Tibial nerve (tissue), 4 donors: ENCODE measurements around the gene DUS2. TPM values are rescaled to one million over a fixed set of nuclear protein-coding genes. Genes with fewer than 3 reads are reported as not detected.

Source experiments
- DNase-seq, 2 donors: peaks; one replicate each; pipeline ENCODE4 v3.0.0-alpha.2; 2019; ENCODE audit warnings: low spot score in 2 of 2
- H3K27ac ChIP-seq, 4 donors: fragments of 200-600 bp; sonication (generic) in 3 of 4; one replicate each; pipeline ENCODE4 v1.5.1; 2017 to 2019; ENCODE audit warnings: mild to moderate bottlenecking in 1 of 4
- H3K27me3 ChIP-seq, 2 donors: fragments of 200-600 bp; sonication (generic) in 1 of 2; one replicate each; pipeline versions ENCODE4 v1.5.1 to v1.6.0; 2017 to 2019
- H3K36me3 ChIP-seq, 3 donors: fragments of 200-600 bp; sonication (generic); one replicate each; pipeline ENCODE4 v1.5.1; 2018 to 2019
- H3K4me1 ChIP-seq, 4 donors: fragments of 200-600 bp; sonication (generic) in 3 of 4; one replicate each; pipeline ENCODE4 v1.5.1; 2017 to 2019
- H3K4me3 ChIP-seq, 4 donors: fragments of 200-600 bp; sonication (generic) in 3 of 4; one replicate each; pipeline ENCODE4 v1.5.1; 2017 to 2019; ENCODE audit warnings: mild to moderate bottlenecking in 1 of 4, moderate library complexity in 1 of 4
- H3K9me3 ChIP-seq, 4 donors: fragments of 200-600 bp; sonication (generic) in 3 of 4; one replicate each; pipeline ENCODE4 v1.5.1; 2017 to 2019
- CTCF ChIP-seq, 5 experiments: fragments of 200-600 bp in 3 of 5; fragments of 450-650 bp in 2 of 5; sonication (generic) in 3 of 5; IDR thresholded peaks; one replicate each; pipeline ENCODE4 v1.5.1; 2016 to 2019; ENCODE audit warnings: antibody characterized with exemption in 5 of 5, mild to moderate bottlenecking in 3 of 5, moderate library complexity in 2 of 5
- EP300 ChIP-seq, 2 donors: sonication (generic); formaldehyde crosslinking; IDR thresholded peaks; one replicate each; pipeline ENCODE4 v1.6.1; 2017; ENCODE audit warnings: antibody characterized with exemption in 2 of 2, mild to moderate bottlenecking in 1 of 2
- POLR2A ChIP-seq, 2 donors: fragments of 450-650 bp; IDR thresholded peaks; one replicate each; pipeline ENCODE4 v1.6.1; 2017; ENCODE audit warnings: antibody characterized with exemption in 2 of 2, mild to moderate bottlenecking in 2 of 2, moderate library complexity in 2 of 2
- WGBS, 2 donors: methylation state at CpG; one replicate each; pipeline ENCODE4 v1.1.5; 2018; 5-methylcytosine and 5-hydroxymethylcytosine counted together
- total RNA-seq, 4 donors: library from RNA; depleted of rRNA; stranded (reverse); fragments of >200 nt; gene quantifications; one replicate each; pipeline ENCODE4 v1.1.0, GENCODE V29; 2016

The DUS2 gene
- total RNA-seq, 4 donors from 2014 or later = 4.7 to 31.2 (median 15.4) TPM

- H3K36me3 ChIP-seq = no peaks in the 10 kb centered on the region
- WGBS, 2 donors = 65 to 72% methylated on average over 11 of the region's 11 CpGs
- DNase-seq = no peak
- TF ChIP-seq EP300 (IDR thresholded peaks at IDR 0.05) (no peak), CTCF (IDR thresholded peaks at IDR 0.05) (no peak), POLR2A (IDR thresholded peaks at IDR 0.05) (no peak)
- H3K27me3 ChIP-seq = no peaks in the 10 kb centered on the region
- H3K27ac ChIP-seq = no peak overlapping the region
- no peak overlapping the region for H3K4me3 ChIP-seq
- H3K4me1 ChIP-seq = peaks cover 0 to 5% (median 0%) of the 10 kb centered on the region in 4 donors
- no peaks in the 10 kb centered on the region for H3K9me3 ChIP-seq
Measured at GRCh38 chr16:67987460-67988160, 35.5 kb upstream of the DUS2 start.

- Histone ChIP-seq H3K36me3 (no peaks in the 10 kb centered on the region), H3K27ac (no peak overlapping the region), H3K9me3 (no peaks in the 10 kb centered on the region), H3K4me1 (peaks cover 0 to 16% (median 5%) of the 10 kb centered on the region in 4 donors), H3K27me3 (no peaks in the 10 kb centered on the region), H3K4me3 (no peak overlapping the region)
- 77 to 79% methylated on average over 3 of the region's 3 CpGs for WGBS, 2 donors
- no peak for DNase-seq
- TF ChIP-seq CTCF (IDR thresholded peaks at IDR 0.05) = no peak
- TF ChIP-seq POLR2A (IDR thresholded peaks at IDR 0.05) = no peak
- TF ChIP-seq EP300 (IDR thresholded peaks at IDR 0.05) = no peak
Measured at GRCh38 chr16:67988675-67989074, 34.4 kb upstream of the DUS2 start.

- Histone ChIP-seq H3K36me3 (no peaks in the 10 kb centered on the region), H3K27me3 (no peaks in the 10 kb centered on the region), H3K4me3 (no peak overlapping the region), H3K9me3 (no peaks in the 10 kb centered on the region), H3K4me1 (peaks cover 0 to 18% (median 6%) of the 10 kb centered on the region in 4 donors), H3K27ac (no peak overlapping the region)
- whole genome bisulfite sequencing, 2 donors = 76 to 85% methylated on average over 8 of the region's 8 CpGs
- TF ChIP-seq CTCF (IDR thresholded peaks at IDR 0.05) (no peak), POLR2A (IDR thresholded peaks at IDR 0.05) (no peak), EP300 (IDR thresholded peaks at IDR 0.05) (no peak)
- DNase-seq = no peak
Measured at GRCh38 chr16:67989322-67990017, 33.6 kb upstream of the DUS2 start.

- Histone ChIP-seq H3K4me3 (no peak overlapping the region), H3K36me3 (no peaks in the 10 kb centered on the region), H3K9me3 (no peaks in the 10 kb centered on the region), H3K27ac (no peak overlapping the region), H3K27me3 (no peaks in the 10 kb centered on the region), H3K4me1 (peaks cover 0 to 15% (median 6%) of the 10 kb centered on the region in 4 donors)
- no peak for TF ChIP-seq EP300 (IDR thresholded peaks at IDR 0.05)
- no peak for TF ChIP-seq POLR2A (IDR thresholded peaks at IDR 0.05)
- TF ChIP-seq CTCF (IDR thresholded peaks at IDR 0.05) = no peak
- 70 to 77% methylated on average over 6 of the region's 6 CpGs for WGBS, 2 donors
- DNase-seq = no peak
Measured at GRCh38 chr16:67990018-67990386, 33.1 kb upstream of the DUS2 start.

- Histone ChIP-seq H3K27me3 (no peaks in the 10 kb centered on the region), H3K4me1 (peaks cover 0 to 15% (median 6%) of the 10 kb centered on the region in 4 donors), H3K36me3 (no peaks in the 10 kb centered on the region), H3K27ac (peak overlapping the region in 2 of 4 donors; percentile 77 to 80), H3K4me3 (peak overlapping the region in 3 of 4 donors; percentile 20 to 46 (median 38)), H3K9me3 (no peaks in the 10 kb centered on the region)
- 74 to 80% methylated on average over 12 to 17 of the region's 20 CpGs for WGBS, 2 donors
- DNase-seq = no peak
- no peak for TF ChIP-seq POLR2A (IDR thresholded peaks at IDR 0.05)
- TF ChIP-seq EP300 (IDR thresholded peaks at IDR 0.05) = no peak
Measured at GRCh38 chr16:67992661-67993206, 30.4 kb upstream of the DUS2 start.
